Activated CD4-positive, alpha-beta T cell treated with anti-CD3 and anti-CD28 coated beads, Interleukin-2, amount 10 ng/mL, durations not matched to agents 24 days and 14 days (primary cell): Measurements from ENCODE around the gene UQCRH. TPM values are rescaled to one million over a fixed set of nuclear protein-coding genes. Genes with fewer than 3 reads are reported as not detected.
A peak's percentile ranks its signal among the peaks of the same experiment; 100 is the strongest.

ENCODE experiments used
- DNase-seq: peaks from one replicate; pipeline ENCODE4 v3.0.0; 2022
- H3K27ac Mint-ChIP-seq: one replicate; pipeline ENCODE4 v1.8.0; 2022; ENCODE audit warnings: mild to moderate bottlenecking, mixed read lengths
- H3K27me3 Mint-ChIP-seq: one replicate; pipeline ENCODE4 v1.8.0; 2022; ENCODE audit warnings: mixed read lengths
- H3K36me3 Mint-ChIP-seq: one replicate; pipeline ENCODE4 v1.8.0; 2022; ENCODE audit warnings: low read depth, mild to moderate bottlenecking, mixed read lengths
- H3K4me1 Mint-ChIP-seq: one replicate; pipeline ENCODE4 v1.8.0; 2021; ENCODE audit warnings: mixed read lengths
- H3K4me3 Mint-ChIP-seq: one replicate; pipeline ENCODE4 v1.8.0; 2022; ENCODE audit warnings: mild to moderate bottlenecking, moderate library complexity, mixed read lengths
- H3K9me3 Mint-ChIP-seq: one replicate; pipeline ENCODE4 v1.8.0; 2021; ENCODE audit warnings: mixed read lengths
- intact Hi-C: fragments of 100-400 bp; cut with micrococcal nuclease; formaldehyde crosslinking; loops from one replicate; pipeline ENCODE4 v1.15.1; 2023
- total RNA-seq: library from RNA; stranded (reverse); gene quantifications from 2 replicates; pipeline ENCODE4 v1.2.3, GENCODE V29; 2022

UQCRH gene
- total RNA-seq, 1 donor from 2014 or later, result 283 TPM

GRCh38 chr1:46284597-46285564, 18.6 kb upstream of the UQCRH start:
- DNase-seq, result no peak
- H3K4me3 Mint-ChIP-seq, result no peak overlapping the region
- peak overlapping the region; percentile 71 for H3K27ac Mint-ChIP-seq
- no peaks in the 10 kb centered on the region for H3K27me3 Mint-ChIP-seq
- peaks cover 21% of the 10 kb centered on the region for H3K4me1 Mint-ChIP-seq
- peaks cover 56% of the 10 kb centered on the region for H3K36me3 Mint-ChIP-seq
- H3K9me3 Mint-ChIP-seq, result no peaks in the 10 kb centered on the region
- intact Hi-C loops, result loop anchor here (5.0 kb wide), 1 partner anchor 57 kb away; the partner anchor contains the start of gene NSUN4

GRCh38 chr1:46285730-46286477, 17.6 kb upstream of the UQCRH start:
- Mint-ChIP-seq H3K27me3 (no peaks in the 10 kb centered on the region), H3K9me3 (no peaks in the 10 kb centered on the region), H3K36me3 (peaks cover 53% of the 10 kb centered on the region), H3K27ac (peak overlapping the region; percentile 74), H3K4me1 (peaks cover 21% of the 10 kb centered on the region), H3K4me3 (no peak overlapping the region)
- peak; percentile 81 for DNase-seq
- intact Hi-C loops, result loop anchor here (5.0 kb wide), 1 partner anchor 56 kb away; the partner anchor contains the start of gene NSUN4

- peaks cover 41% of the 10 kb centered on the region for H3K36me3 Mint-ChIP-seq
- H3K4me3 Mint-ChIP-seq, result no peak overlapping the region
- H3K4me1 Mint-ChIP-seq, result peaks cover 21% of the 10 kb centered on the region
- H3K27ac Mint-ChIP-seq, result peak overlapping the region; percentile 29
- intact Hi-C loops, result loop anchor here (5.0 kb wide), 1 partner anchor 54 kb away; the partner anchor contains the start of gene NSUN4
- no peaks in the 10 kb centered on the region for H3K27me3 Mint-ChIP-seq
- DNase-seq, result no peak
- H3K9me3 Mint-ChIP-seq, result no peaks in the 10 kb centered on the region
Observed at GRCh38 chr1:46288485-46289133, 14.9 kb upstream of the UQCRH start.

GRCh38 chr1:46289134-46289494, 14.4 kb upstream of the UQCRH start:
- peaks cover 40% of the 10 kb centered on the region for H3K36me3 Mint-ChIP-seq
- intact Hi-C loops, result loop anchor here (5.0 kb wide), 1 partner anchor 53 kb away; the partner anchor contains the start of gene NSUN4

GRCh38 chr1:46289976-46290375, 13.5 kb upstream of the UQCRH start:
- intact Hi-C loops, result loop anchor here (5.0 kb wide), 1 partner anchor 52 kb away; the partner anchor contains the start of gene NSUN4
- Mint-ChIP-seq H3K4me1 (peaks cover 17% of the 10 kb centered on the region), H3K27ac (no peak overlapping the region), H3K36me3 (peaks cover 36% of the 10 kb centered on the region), H3K4me3 (no peak overlapping the region), H3K9me3 (no peaks in the 10 kb centered on the region), H3K27me3 (no peaks in the 10 kb centered on the region)
- no peak for DNase-seq

More at GRCh38 chr1:46289134-46289494, 14.4 kb upstream of the UQCRH start:
- no peak for DNase-seq
- Mint-ChIP-seq H3K27me3 (no peaks in the 10 kb centered on the region), H3K4me3 (no peak overlapping the region), H3K27ac (peak overlapping the region; percentile 3), H3K4me1 (peaks cover 21% of the 10 kb centered on the region), H3K9me3 (no peaks in the 10 kb centered on the region)

GRCh38 chr1:46295306-46295705, 8.2 kb upstream of the UQCRH start:
- H3K36me3 Mint-ChIP-seq, result peaks cover 46% of the 10 kb centered on the region
- H3K4me1 Mint-ChIP-seq, result peaks cover 8% of the 10 kb centered on the region
- no peak for DNase-seq
- no peak overlapping the region for H3K4me3 Mint-ChIP-seq
- H3K27me3 Mint-ChIP-seq, result no peaks in the 10 kb centered on the region
- H3K27ac Mint-ChIP-seq, result no peak overlapping the region
- intact Hi-C loops, result no loop called here
- no peaks in the 10 kb centered on the region for H3K9me3 Mint-ChIP-seq

- no peak for DNase-seq
Observed at GRCh38 chr1:46298387-46298786, 5.1 kb upstream of the UQCRH start.

GRCh38 chr1:46300673-46301405, 2.7 kb upstream of the UQCRH start:
- intact Hi-C loops, result no loop called here
- no peaks in the 10 kb centered on the region for H3K9me3 Mint-ChIP-seq

More at GRCh38 chr1:46298387-46298786, 5.1 kb upstream of the UQCRH start:
- peaks cover 21% of the 10 kb centered on the region for H3K4me1 Mint-ChIP-seq
- peaks cover 46% of the 10 kb centered on the region for H3K36me3 Mint-ChIP-seq
- H3K27ac Mint-ChIP-seq, result no peak overlapping the region
- intact Hi-C loops, result no loop called here
- H3K9me3 Mint-ChIP-seq, result no peaks in the 10 kb centered on the region
- no peak overlapping the region for H3K4me3 Mint-ChIP-seq
- H3K27me3 Mint-ChIP-seq, result no peaks in the 10 kb centered on the region

GRCh38 chr1:46301406-46301807, 2.1 kb upstream of the UQCRH start:
- peaks cover 43% of the 10 kb centered on the region for H3K36me3 Mint-ChIP-seq
- intact Hi-C loops, result no loop called here
- peak overlapping the region; percentile 98 for H3K27ac Mint-ChIP-seq

More at GRCh38 chr1:46300673-46301405, 2.7 kb upstream of the UQCRH start:
- Mint-ChIP-seq H3K4me1 (peaks cover 27% of the 10 kb centered on the region), H3K27ac (peak overlapping the region; percentile 98), H3K36me3 (peaks cover 45% of the 10 kb centered on the region), H3K4me3 (peak overlapping the region; percentile 99), H3K27me3 (no peaks in the 10 kb centered on the region)
- peak; percentile 62 for DNase-seq

GRCh38 chr1:46301808-46302640, 1.5 kb upstream of the UQCRH start:
- H3K4me3 Mint-ChIP-seq, result peak overlapping the region; percentile 99
- H3K27ac Mint-ChIP-seq, result peak overlapping the region; percentile 98
- no peaks in the 10 kb centered on the region for H3K9me3 Mint-ChIP-seq
- peaks cover 31% of the 10 kb centered on the region for H3K4me1 Mint-ChIP-seq
- peaks cover 37% of the 10 kb centered on the region for H3K36me3 Mint-ChIP-seq
- intact Hi-C loops, result loop anchor here (2.0 kb wide), 1 partner anchor 615 kb away; the partner anchor contains the start of gene GPBP1L1
- DNase-seq, result peak; percentile 88
- H3K27me3 Mint-ChIP-seq, result no peaks in the 10 kb centered on the region

More at GRCh38 chr1:46301406-46301807, 2.1 kb upstream of the UQCRH start:
- H3K4me3 Mint-ChIP-seq, result peak overlapping the region; percentile 99
- DNase-seq, result no peak
- H3K9me3 Mint-ChIP-seq, result no peaks in the 10 kb centered on the region
- peaks cover 29% of the 10 kb centered on the region for H3K4me1 Mint-ChIP-seq
- no peaks in the 10 kb centered on the region for H3K27me3 Mint-ChIP-seq

- Mint-ChIP-seq H3K36me3 (peaks cover 35% of the 10 kb centered on the region), H3K27ac (peak overlapping the region; percentile 98), H3K9me3 (no peaks in the 10 kb centered on the region), H3K4me1 (peaks cover 35% of the 10 kb centered on the region), H3K4me3 (peak overlapping the region; percentile 99), H3K27me3 (no peaks in the 10 kb centered on the region)
- intact Hi-C loops, result loop anchor here (1.0 to 2.0 kb wide), 4 partner anchors 38 to 616 kb away; partner anchors contain the start of genes GPBP1L1, NSUN4 and RAD54L
- no peak for DNase-seq
Observed at GRCh38 chr1:46302641-46303037, 859 bp upstream of the UQCRH start.

- peak overlapping the region; percentile 99 for H3K4me3 Mint-ChIP-seq
- no peaks in the 10 kb centered on the region for H3K9me3 Mint-ChIP-seq
- H3K4me1 Mint-ChIP-seq, result peaks cover 38% of the 10 kb centered on the region
- peak overlapping the region; percentile 98 for H3K27ac Mint-ChIP-seq
- peaks cover 34% of the 10 kb centered on the region for H3K36me3 Mint-ChIP-seq
- intact Hi-C loops, result loop anchor here (1.0 to 2.0 kb wide), 4 partner anchors 36 to 617 kb away; partner anchors contain the start of genes GPBP1L1, NSUN4 and RAD54L
- no peak for DNase-seq
- no peaks in the 10 kb centered on the region for H3K27me3 Mint-ChIP-seq
Observed at GRCh38 chr1:46303872-46304326, 401 bp downstream of the UQCRH start.
